ENCODE results near the gene SLCO4A1. TPM values are rescaled to one million over a fixed set of nuclear protein-coding genes. Genes with fewer than 3 reads are reported as not detected.

SLCO4A1 gene
- total RNA-seq, 4 donors from 2014 or later, result 77.9 to 107 (median 81.5) TPM

- no peak overlapping the region for H3K4me3 ChIP-seq (ENCODE audit: low read depth, poor library complexity, severe bottlenecking)
- peak in 1 of 2 donors; percentile 54 for DNase-seq (ENCODE audit: low spot score in 2 of 2)
- TF ChIP-seq POLR2A (IDR thresholded peaks at IDR 0.05), result no peak
- TF ChIP-seq CTCF (IDR thresholded peaks at IDR 0.05), result no peak
- WGBS, 2 donors, result 36 to 55% methylated on average over 27 of the region's 27 CpGs
- intact Hi-C loops (cut with DNase I; ENCODE audit: low total_unique reads), result no loop called here
These were observed 43.7 kb downstream of the SLCO4A1 start for GRCh38 chr20:62685781-62686555.

- WGBS, 2 donors, result 63 to 69% methylated on average over 26 to 35 of the region's 37 CpGs
- H3K4me3 ChIP-seq (ENCODE audit: low read depth, poor library complexity, severe bottlenecking), result no peak overlapping the region
- TF ChIP-seq CTCF (IDR thresholded peaks at IDR 0.05) (no peak), POLR2A (IDR thresholded peaks at IDR 0.05) (no peak)
- DNase-seq (ENCODE audit: low spot score in 2 of 2), result no peak
- intact Hi-C loops (cut with DNase I; ENCODE audit: low total_unique reads), result no loop called here
These were observed 44.8 kb downstream of the SLCO4A1 start for GRCh38 chr20:62686869-62687830.

GRCh38 chr20:62688083-62688482, 45.8 kb downstream of the SLCO4A1 start:
- no peak for DNase-seq (ENCODE audit: low spot score in 2 of 2)
- TF ChIP-seq CTCF (IDR thresholded peaks at IDR 0.05) (no peak), POLR2A (IDR thresholded peaks at IDR 0.05) (no peak)
- 79 to 89% methylated on average over 8 to 11 of the region's 11 CpGs for WGBS, 2 donors
- intact Hi-C loops (cut with DNase I; ENCODE audit: low total_unique reads), result no loop called here
- H3K4me3 ChIP-seq (ENCODE audit: low read depth, poor library complexity, severe bottlenecking), result no peak overlapping the region

GRCh38 chr20:62688855-62689460, 46.7 kb downstream of the SLCO4A1 start:
- 78 to 83% methylated on average over 28 to 29 of the region's 29 CpGs for WGBS, 2 donors
- DNase-seq (ENCODE audit: low spot score in 2 of 2), result no peak
- TF ChIP-seq POLR2A (IDR thresholded peaks at IDR 0.05) (no peak), CTCF (IDR thresholded peaks at IDR 0.05) (no peak)
- no peak overlapping the region for H3K4me3 ChIP-seq (ENCODE audit: low read depth, poor library complexity, severe bottlenecking)
- intact Hi-C loops (cut with DNase I; ENCODE audit: low total_unique reads), result no loop called here

- H3K4me3 ChIP-seq (ENCODE audit: low read depth, poor library complexity, severe bottlenecking), result no peak overlapping the region
- 83 to 85% methylated on average over 10 to 16 of the region's 17 CpGs for WGBS, 2 donors
- no peak for DNase-seq (ENCODE audit: low spot score in 2 of 2)
- intact Hi-C loops (cut with DNase I; ENCODE audit: low total_unique reads), result no loop called here
- no peak for TF ChIP-seq CTCF (IDR thresholded peaks at IDR 0.05)
- TF ChIP-seq POLR2A (IDR thresholded peaks at IDR 0.05), result no peak
These were observed 47.6 kb downstream of the SLCO4A1 start for GRCh38 chr20:62689861-62690260.
